ENCODE measurements around the gene APBA2.

APBA2 gene

GRCh38 chr15:28936081-28936480 lies 50.3 kb downstream of the APBA2 start:
- POLR2A ChIA-PET = no interaction called here
- no peaks in the 10 kb centered on the region for H3K9me3 ChIP-seq (ENCODE audit: control insufficient read depth, insufficient read depth, low read depth, low read length)
- H3K4me3 ChIP-seq (ENCODE audit: low read depth, low read length) = no peak overlapping the region
- TF ChIP-seq TCF7L2 (IDR thresholded peaks at IDR 0.05; ENCODE audit: borderline replicate concordance, low read depth, low read length) = no peak
- TF ChIP-seq ZNF423 (tag by site-specific recombination; IDR thresholded peaks at IDR 0.05) = no peak
- no peak for TF ChIP-seq ZNF140 (tag by site-specific recombination; IDR thresholded peaks at IDR 0.05)
- no peak for TF ChIP-seq ZNF585B (tag by site-specific recombination; IDR thresholded peaks at IDR 0.05)
- no peak for TF ChIP-seq SP7 (tag by site-specific recombination; IDR thresholded peaks at IDR 0.05)
- no peak for TF ChIP-seq ZBTB48 (tag by site-specific recombination; IDR thresholded peaks at IDR 0.05)
- CTCF ChIA-PET = interaction anchor here (0.8 kb wide), 1 partner anchor 18 kb away, joined by 4 read pairs; no protein-coding TSS in a partner anchor
- no peak overlapping the region for H3K27ac ChIP-seq (ENCODE audit: extremely low read depth, low read depth, low read length)
- no peaks in the 10 kb centered on the region for H3K4me1 ChIP-seq (ENCODE audit: control insufficient read depth, insufficient read depth, low read length)
- H3K36me3 ChIP-seq (ENCODE audit: control insufficient read depth in 2 of 2, insufficient read depth in 1 of 2, low read length in 2 of 2) = no peaks in the 10 kb centered on the region

- Histone ChIP-seq H3K4me3 (ENCODE audit: low read depth, low read length) (no peak overlapping the region), H3K36me3 (ENCODE audit: control insufficient read depth in 2 of 2, insufficient read depth in 1 of 2, low read length in 2 of 2) (no peaks in the 10 kb centered on the region), H3K27ac (ENCODE audit: extremely low read depth, low read depth, low read length) (no peak overlapping the region), H3K9me3 (ENCODE audit: control insufficient read depth, insufficient read depth, low read depth, low read length) (no peaks in the 10 kb centered on the region), H3K4me1 (ENCODE audit: control insufficient read depth, insufficient read depth, low read length) (no peaks in the 10 kb centered on the region)
- CTCF ChIA-PET = interaction anchor here (1.3 kb wide), 1 partner anchor 39 kb away, joined by 3 read pairs; no protein-coding TSS in a partner anchor
- TF ChIP-seq PRDM10 (tag by site-specific recombination; IDR thresholded peaks at IDR 0.05) (no peak), ZIC2 (tag by site-specific recombination; IDR thresholded peaks at IDR 0.05) (peak; percentile 44), ZNF416 (tag by site-specific recombination; IDR thresholded peaks at IDR 0.05) (no peak), ZNF10 (tag by site-specific recombination; IDR thresholded peaks at IDR 0.05) (no peak)
- POLR2A ChIA-PET = no interaction called here
Observed at GRCh38 chr15:28936481-28936881, 50.7 kb downstream of the APBA2 start.

GRCh38 chr15:28937271-28937670 lies 51.5 kb downstream of the APBA2 start:
- no peaks in the 10 kb centered on the region for H3K4me1 ChIP-seq (ENCODE audit: control insufficient read depth, insufficient read depth, low read length)
- ChIA-PET POLR2A (no interaction called here), CTCF (interaction anchor here (1.3 kb wide), 1 partner anchor 38 kb away, joined by 3 read pairs; no protein-coding TSS in a partner anchor)
- H3K27ac ChIP-seq (ENCODE audit: extremely low read depth, low read depth, low read length) = no peak overlapping the region
- no peaks in the 10 kb centered on the region for H3K9me3 ChIP-seq (ENCODE audit: control insufficient read depth, insufficient read depth, low read depth, low read length)
- no peaks in the 10 kb centered on the region for H3K36me3 ChIP-seq (ENCODE audit: control insufficient read depth in 2 of 2, insufficient read depth in 1 of 2, low read length in 2 of 2)
- H3K4me3 ChIP-seq (ENCODE audit: low read depth, low read length) = no peak overlapping the region
- TF ChIP-seq ZFP3 (tag by site-specific recombination; IDR thresholded peaks at IDR 0.05; ENCODE audit: low read depth) (no peak), SETDB1 (IDR thresholded peaks at IDR 0.05; ENCODE audit: insufficient read length, low read length) (no peak), ZNF645 (tag by site-specific recombination; IDR thresholded peaks at IDR 0.05) (no peak), ZNF280C (tag by site-specific recombination; IDR thresholded peaks at IDR 0.05) (no peak), BCL11A (tag by site-specific recombination; IDR thresholded peaks at IDR 0.05; ENCODE audit: low read depth) (no peak), ZNF560 (tag by site-specific recombination; IDR thresholded peaks at IDR 0.05; ENCODE audit: borderline replicate concordance) (no peak), REPIN1 (tag by site-specific recombination; IDR thresholded peaks at IDR 0.05; ENCODE audit: low read depth) (no peak), ZBTB20 (tag by site-specific recombination; IDR thresholded peaks at IDR 0.05) (no peak), ZNF654 (tag by site-specific recombination; IDR thresholded peaks at IDR 0.05; ENCODE audit: low read depth) (no peak), ZNF211 (tag by site-specific recombination; IDR thresholded peaks at IDR 0.05; ENCODE audit: low read depth) (no peak), TCF7L2 (IDR thresholded peaks at IDR 0.05; ENCODE audit: borderline replicate concordance, low read depth, low read length) (no peak)
